Ishikawa (cell line): ENCODE measurements around the gene ABCC8.

ENCODE experiments used
- CEBPB ChIP-seq: IDR thresholded peaks from 2 replicates; pipeline ENCODE4 v1.6.1; 2012
- CREB1 ChIP-seq: IDR thresholded peaks from 2 replicates; pipeline ENCODE4 v1.6.1; 2012; ENCODE audit warnings: low read depth
- EGR1 ChIP-seq: IDR thresholded peaks from 2 replicates; pipeline ENCODE4 v1.6.1; 2012
- EP300 ChIP-seq: IDR thresholded peaks from 2 replicates; pipeline ENCODE4 v1.6.1; 2012; ENCODE audit warnings: borderline replicate concordance
- FOXM1 ChIP-seq: IDR thresholded peaks from 2 replicates; pipeline ENCODE4 v1.6.1; 2012; ENCODE audit warnings: low read depth, borderline replicate concordance
- NFIC ChIP-seq: IDR thresholded peaks from 2 replicates; pipeline ENCODE4 v1.6.1; 2012
- RAD21 ChIP-seq: IDR thresholded peaks from 2 replicates; pipeline ENCODE4 v1.6.1; 2012; ENCODE audit warnings: low read depth
- REST ChIP-seq: IDR thresholded peaks from 2 replicates; pipeline ENCODE4 v1.6.1; 2012; ENCODE audit warnings: low read depth, mild to moderate bottlenecking
- TAF1 ChIP-seq: IDR thresholded peaks from 2 replicates; pipeline ENCODE4 v1.6.1; 2012; ENCODE audit warnings: low read depth, mild to moderate bottlenecking
- TCF12 ChIP-seq: IDR thresholded peaks from 2 replicates; pipeline ENCODE4 v1.6.1; 2012; ENCODE audit warnings: low read depth
- TEAD4 ChIP-seq: IDR thresholded peaks from 2 replicates; pipeline ENCODE4 v1.6.1; 2012
- YY1 ChIP-seq: IDR thresholded peaks from 2 replicates; pipeline ENCODE4 v1.6.1; 2012; ENCODE audit warnings: low read depth
- ZBTB7A ChIP-seq: IDR thresholded peaks from 2 replicates; pipeline ENCODE4 v1.6.1; 2012; ENCODE audit warnings: low read depth
- TF ChIP-seq, protein P1 (sequence below): IDR thresholded peaks from 2 replicates; pipeline ENCODE4 v1.6.1; 2012
- TF ChIP-seq, protein P2 (sequence below): IDR thresholded peaks from 2 replicates; pipeline ENCODE4 v1.6.1; 2012

ABCC8 gene

GRCh38 chr11:17512101-17512500 lies 35.5 kb upstream of the ABCC8 start:
- TF ChIP-seq EP300 (no peak), TCF12 (no peak), YY1 (no peak), EGR1 (no peak), RAD21 (no peak), ZBTB7A (no peak), FOXM1 (no peak), REST (no peak), CREB1 (no peak), TEAD4 (no peak), TAF1 (no peak), NFIC (no peak), CEBPB (no peak)
- TF ChIP-seq, protein P1, sequence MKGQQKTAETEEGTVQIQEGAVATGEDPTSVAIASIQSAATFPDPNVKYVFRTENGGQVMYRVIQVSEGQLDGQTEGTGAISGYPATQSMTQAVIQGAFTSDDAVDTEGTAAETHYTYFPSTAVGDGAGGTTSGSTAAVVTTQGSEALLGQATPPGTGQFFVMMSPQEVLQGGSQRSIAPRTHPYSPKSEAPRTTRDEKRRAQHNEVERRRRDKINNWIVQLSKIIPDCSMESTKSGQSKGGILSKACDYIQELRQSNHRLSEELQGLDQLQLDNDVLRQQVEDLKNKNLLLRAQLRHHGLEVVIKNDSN: no peak
- TF ChIP-seq, protein P2, sequence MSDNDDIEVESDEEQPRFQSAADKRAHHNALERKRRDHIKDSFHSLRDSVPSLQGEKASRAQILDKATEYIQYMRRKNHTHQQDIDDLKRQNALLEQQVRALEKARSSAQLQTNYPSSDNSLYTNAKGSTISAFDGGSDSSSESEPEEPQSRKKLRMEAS: no peak

DNA sequence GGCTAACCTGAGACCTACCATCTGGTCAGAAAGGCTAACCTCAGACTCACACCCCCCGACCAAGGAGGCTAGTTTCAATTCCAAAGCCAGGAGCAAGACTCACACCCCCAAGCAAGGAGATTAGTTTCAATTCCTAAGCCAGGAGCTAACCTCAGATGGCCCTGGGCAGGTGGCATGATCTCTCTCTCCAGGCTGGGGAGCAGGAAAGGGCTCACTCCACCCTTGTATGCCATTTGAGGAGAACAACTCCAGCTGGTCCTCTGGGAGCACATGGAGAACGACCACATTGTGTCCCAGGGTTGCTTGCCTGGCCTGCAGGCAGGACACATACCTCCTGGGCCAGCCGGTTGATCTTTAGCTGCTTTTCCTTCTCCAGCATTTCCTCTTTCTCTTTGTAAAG lies 34.9 kb upstream of the ABCC8 start:
- TF ChIP-seq REST (no peak), EP300 (no peak), CEBPB (no peak), TEAD4 (no peak), CREB1 (no peak), EGR1 (no peak)
- TF ChIP-seq, protein P2: no peak

DNA sequence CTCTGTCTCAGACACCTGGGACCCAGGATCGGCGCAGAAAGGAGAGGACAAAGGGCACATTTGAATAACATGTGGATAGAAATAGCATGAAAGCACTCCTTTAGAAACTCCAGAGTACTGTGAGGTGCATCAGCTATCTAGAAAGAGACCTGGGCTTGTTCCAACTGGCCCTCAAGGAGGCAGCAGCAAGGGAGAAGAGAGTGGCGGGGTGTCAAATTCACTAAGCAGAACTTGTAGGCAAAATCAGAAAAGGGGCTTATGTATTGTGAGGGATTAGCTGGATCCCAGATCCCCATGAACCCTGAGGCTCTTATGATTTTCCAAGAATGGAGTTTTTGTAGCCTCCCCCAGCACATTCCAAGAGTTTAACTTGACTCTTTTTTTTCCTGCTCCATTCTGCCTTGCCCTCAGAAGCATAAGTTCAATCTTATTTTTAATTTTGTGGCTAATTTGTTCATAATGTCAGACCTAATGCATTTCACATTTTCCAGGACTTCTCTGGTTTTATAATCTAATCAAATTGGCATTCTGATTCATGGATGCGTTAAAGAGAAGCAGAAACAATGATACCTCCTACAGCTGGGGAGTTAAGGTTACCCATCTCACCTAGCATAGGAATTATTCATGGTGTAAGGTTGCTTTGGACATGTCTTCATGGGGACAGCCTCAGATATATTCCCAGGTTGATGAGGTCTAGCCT lies 34.0 kb upstream of the ABCC8 start:
- TF ChIP-seq TCF12: no peak
- TF ChIP-seq YY1: no peak
- no peak for TF ChIP-seq RAD21
- no peak for TF ChIP-seq REST

DNA sequence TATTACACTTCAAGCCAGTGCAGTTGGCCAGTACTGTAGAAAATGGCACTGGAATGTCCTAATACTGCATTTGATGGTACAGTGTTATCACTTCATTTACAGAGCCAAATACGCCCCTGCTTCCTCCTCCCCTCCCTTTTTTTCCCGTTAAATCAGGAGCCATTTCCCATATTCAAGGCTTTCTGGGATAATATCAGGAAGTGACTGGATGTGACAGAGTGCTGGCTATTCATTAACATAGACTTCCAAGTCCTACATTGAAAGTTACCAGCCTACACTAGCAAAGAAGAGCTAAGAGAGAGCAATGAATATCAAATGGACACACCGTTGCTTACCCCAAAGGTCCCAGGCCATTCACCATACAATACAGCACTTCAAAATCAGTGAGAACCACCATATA lies 32.1 kb upstream of the ABCC8 start:
- TF ChIP-seq TAF1 (no peak), CEBPB (no peak), FOXM1 (no peak), CREB1 (no peak), YY1 (no peak), EP300 (no peak), RAD21 (no peak), NFIC (no peak), REST (no peak), TEAD4 (no peak), EGR1 (no peak), TCF12 (no peak), ZBTB7A (no peak)
- TF ChIP-seq, protein P1: no peak
- TF ChIP-seq, protein P2: no peak
